OCI-LY1 (cell line): Measurements from ENCODE around the gene FAM167B.

Source experiments
- CTCF ChIP-seq: fragments of 200-600 bp; sonication (generic), shearing (Covaris generic); IDR thresholded peaks from 2 replicates; pipeline ENCODE4 v1.5.1; 2017; ENCODE audit warnings: mild to moderate bottlenecking, antibody characterized with exemption, low read length, moderate library complexity, mixed read lengths
- EZH2 ChIP-seq: fragments of 200-600 bp; sonication (generic), shearing (Covaris generic); IDR thresholded peaks from 2 replicates; pipeline ENCODE4 v1.8.0; 2017; ENCODE audit warnings: borderline replicate concordance, mixed run types, mild to moderate bottlenecking, antibody characterized with exemption, low read length, moderate library complexity, mixed read lengths

GRCh38 chr1:32285658-32286057 is 38.6 kb downstream of the FAM167B start:
- no peak for TF ChIP-seq CTCF
- no peak for TF ChIP-seq EZH2
